Skeletal muscle cell (primary cell): ENCODE measurements around the gene CELSR1.

Experiments used
- DNase-seq: peaks from one replicate; pipeline ENCODE4 v3.0.0-alpha.2; 2010; ENCODE audit warnings: low read depth
- H3K4me3 ChIP-seq: 2 replicates; pipeline ENCODE4 v1.5.1; 2011; ENCODE audit warnings: low read depth, mild to moderate bottlenecking, control low read depth, low read length, moderate library complexity

Gene CELSR1

DNA sequence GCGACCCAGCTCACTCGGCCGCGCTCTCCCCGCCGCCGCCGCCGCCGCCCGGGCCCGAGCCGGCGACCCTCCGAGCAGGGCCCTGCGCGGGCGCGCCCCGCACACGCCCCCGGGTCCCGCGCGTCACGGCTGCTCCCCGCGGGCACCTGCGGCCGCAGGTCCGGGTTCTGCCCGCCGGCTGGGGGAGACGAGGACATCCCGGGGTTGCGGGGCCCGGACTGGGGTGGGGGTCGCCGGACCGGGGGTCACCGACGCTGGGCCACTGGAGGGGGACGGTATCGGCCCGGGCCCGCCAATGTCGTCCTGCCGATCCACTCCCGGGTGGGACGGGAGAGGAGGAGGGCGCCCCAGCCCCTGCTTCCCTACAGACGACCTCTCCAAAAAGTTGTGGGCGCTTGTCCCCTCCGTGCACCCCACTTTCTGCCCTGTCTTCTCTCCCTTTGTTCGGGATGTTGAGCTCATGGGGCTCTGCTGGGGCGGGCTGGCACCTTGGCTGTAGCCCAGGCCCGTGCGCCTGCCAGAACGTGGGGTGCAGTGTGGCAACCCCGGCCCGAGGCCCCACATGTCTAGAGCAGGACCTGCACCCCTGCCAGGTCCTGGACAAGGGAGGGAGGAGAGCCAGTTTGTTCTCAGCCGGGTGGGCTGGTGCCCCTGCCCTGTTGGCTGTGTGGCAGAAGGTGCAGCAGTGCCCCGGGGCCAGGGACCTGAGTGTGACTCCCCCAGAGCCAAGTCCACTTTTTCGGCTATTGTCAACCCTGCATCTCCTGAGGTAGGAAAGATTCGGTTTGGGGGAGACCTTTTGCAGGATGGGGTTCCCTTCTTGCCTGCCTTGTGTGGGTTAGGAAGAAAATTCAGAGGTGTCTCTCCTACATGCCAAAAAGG is 40.2 kb upstream of the CELSR1 start:
- H3K4me3 ChIP-seq, result peak overlapping the region; percentile 62
- no peak for DNase-seq

- no peak for DNase-seq
- peak overlapping the region; percentile 62 for H3K4me3 ChIP-seq
Measured at GRCh38 chr22:46576556-46577367, 39.3 kb upstream of the CELSR1 start.

DNA sequence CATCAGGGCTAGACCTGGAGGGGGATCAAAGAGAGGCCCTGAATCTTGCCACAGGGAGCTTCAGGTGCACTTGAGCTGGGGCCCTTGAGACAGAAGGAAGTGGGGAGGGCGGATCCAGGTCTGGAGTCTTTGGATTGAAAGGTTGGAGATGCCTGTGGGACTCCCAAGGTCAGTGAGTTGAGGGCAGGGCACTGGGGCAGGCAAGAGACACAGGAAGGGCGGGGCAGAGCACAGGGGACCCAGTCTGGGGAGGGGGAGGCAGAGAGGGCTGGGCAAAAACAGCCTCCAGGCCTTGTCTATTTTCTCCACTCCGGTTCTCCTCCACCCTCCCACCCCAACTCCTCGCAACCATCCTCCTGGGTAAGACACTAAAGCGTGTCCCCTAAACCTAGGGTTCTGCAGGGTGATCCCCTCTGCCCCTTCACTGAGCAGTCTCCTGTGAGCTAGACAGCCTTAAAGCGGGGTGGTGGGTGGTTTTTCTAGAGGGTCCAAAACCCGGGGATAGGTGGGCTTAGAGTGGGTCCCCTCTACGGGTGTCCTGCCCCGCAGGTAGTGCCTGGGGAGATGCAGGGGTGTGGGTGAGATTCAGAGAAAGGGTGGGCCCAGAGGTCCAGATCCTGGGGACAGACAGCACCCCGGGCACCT is 38.6 kb upstream of the CELSR1 start:
- no peak for DNase-seq
- peak overlapping the region; percentile 56 for H3K4me3 ChIP-seq

DNA sequence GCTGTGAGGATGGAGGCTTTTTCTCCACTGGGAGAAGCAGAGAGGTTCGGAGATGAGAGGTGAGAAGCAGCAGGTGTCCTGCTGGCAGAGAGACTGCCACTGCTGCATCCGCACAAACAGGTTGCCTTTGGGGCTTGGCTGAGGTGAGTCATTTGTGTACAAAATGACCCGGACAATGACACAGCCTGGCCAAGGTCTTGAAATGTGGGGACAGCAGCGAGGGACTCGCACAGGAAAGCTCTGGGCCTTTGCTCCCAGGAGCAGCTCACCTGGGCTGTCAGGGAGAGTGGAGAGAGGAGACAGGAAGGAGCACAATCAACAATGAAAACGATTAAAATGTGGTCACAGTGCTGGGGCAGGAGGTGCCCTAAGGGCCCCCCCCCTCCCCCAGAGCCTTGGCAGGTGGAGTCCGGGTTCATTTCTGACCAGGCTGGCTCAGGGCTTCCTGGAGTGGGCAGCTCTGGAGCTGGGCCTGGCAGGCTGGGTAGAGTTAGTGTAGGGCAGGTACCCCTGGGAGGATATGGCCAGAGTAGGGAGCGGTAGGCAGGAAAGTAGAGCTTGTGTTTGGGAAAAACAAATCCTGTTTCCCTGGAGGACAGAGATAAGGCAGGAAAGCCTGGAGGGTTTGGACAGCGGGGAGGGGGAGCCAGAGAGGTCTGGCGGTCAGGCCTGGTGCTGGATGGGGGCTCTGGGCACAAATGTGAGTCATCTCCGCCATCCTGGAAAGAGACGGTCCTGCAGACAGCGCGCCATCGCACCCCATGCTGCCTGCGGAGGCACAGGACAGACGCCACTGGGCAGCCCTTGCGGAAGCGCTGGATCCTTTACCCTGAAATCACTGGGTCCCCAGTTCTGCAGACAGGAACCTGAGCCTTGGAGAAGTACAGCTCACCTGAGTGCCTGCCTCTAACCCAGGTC is 37.8 kb upstream of the CELSR1 start:
- no peak for DNase-seq
- no peak overlapping the region for H3K4me3 ChIP-seq

DNA sequence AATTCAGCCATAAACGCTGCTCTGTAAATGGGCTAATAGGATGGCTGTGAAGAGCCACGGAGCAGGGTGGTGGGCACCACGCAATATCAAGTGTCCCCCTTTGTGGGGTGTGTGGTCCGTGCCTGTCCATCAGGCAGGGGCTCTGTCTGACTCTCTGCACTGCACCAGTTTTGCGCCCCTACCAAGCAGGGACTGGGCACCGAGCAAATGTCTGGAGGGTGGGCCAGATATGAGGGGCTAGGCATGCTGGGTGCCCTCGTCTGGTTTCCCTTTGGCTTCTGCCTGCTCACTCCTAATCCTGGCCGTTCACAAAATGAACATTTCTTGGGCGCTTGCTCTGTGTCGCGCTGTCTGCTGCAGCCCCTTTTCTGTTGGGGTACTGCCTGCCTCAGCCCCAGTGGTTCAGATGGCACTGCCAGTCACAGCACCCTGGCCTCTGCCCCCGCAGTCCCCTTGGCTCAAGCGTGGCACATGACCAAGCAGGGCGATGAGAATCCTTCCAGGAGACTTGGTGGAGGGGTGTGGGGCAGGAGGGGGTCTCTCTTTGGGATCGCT is 37.1 kb upstream of the CELSR1 start:
- no peak for DNase-seq
- H3K4me3 ChIP-seq, result no peak overlapping the region

DNA sequence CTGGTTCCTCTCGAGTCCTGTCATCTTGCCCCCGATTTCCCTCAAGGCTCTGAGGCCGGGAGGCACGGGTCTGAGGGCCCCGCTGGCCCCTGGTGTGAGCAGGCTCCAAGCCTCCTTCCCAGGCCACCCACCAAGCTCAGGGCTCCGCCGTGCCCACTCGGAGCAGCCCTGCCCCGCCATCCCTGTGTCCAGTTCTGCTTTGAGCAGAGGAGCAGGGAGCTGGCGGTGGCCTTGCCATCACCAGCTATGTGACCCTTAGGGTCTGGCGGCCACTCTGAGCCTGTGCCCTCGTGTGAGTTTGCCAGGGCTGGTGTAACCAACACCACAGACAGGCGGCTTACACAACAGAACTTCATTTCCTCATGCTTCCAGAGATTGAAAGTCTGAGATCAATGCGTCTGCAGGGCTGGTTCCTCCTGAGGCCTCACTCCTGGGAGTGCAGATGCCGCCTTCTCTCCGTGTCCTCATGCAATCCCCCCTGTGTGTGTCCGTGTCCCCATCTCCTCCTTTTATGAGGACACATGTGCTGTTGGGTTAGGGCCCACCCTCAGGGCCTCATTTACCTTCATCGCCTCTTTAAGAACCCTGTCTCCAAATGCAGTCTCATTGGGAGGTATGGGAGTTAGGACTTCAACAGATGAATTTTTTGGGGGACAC is 36.5 kb upstream of the CELSR1 start:
- no peak for DNase-seq
- H3K4me3 ChIP-seq, result no peak overlapping the region

GRCh38 chr22:46572911-46573780 is 35.7 kb upstream of the CELSR1 start:
- no peak overlapping the region for H3K4me3 ChIP-seq
- DNase-seq, result no peak

DNA sequence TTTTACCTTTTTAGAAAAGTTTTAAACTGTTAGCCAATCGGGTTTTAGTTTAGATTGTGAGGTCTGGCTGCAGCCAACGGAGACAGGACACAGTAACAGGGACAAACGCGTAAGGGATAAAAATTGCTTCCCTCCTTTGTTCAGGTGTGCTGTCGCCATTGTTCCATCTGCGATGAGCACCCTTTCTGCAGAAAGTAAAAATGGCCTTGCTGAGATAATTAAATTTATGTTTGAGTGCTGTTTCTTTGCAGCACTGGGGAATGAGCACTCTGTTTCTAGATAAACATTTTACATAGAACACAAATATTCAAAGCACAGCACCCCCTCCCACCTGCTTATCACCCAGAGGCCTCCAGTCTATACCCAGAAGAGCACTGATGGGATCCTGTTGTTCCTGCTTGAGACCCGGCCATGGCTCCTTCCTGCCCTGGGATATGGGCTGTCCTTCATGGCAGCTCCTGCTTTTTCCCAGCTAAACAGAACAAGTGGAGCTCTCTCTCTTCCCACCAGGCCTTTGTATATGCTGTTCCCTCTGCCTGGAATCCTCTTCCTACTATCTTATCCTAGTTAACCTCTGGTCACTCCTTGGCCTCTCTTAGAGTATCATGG is 34.3 kb upstream of the CELSR1 start:
- no peak for DNase-seq
- no peak overlapping the region for H3K4me3 ChIP-seq

GRCh38 chr22:46569848-46570695 is 32.7 kb upstream of the CELSR1 start:
- H3K4me3 ChIP-seq, result no peak overlapping the region
- no peak for DNase-seq

- DNase-seq, result no peak
- no peak overlapping the region for H3K4me3 ChIP-seq
Measured at GRCh38 chr22:46569055-46569847, 31.8 kb upstream of the CELSR1 start.

GRCh38 chr22:46568102-46568809 is 30.8 kb upstream of the CELSR1 start:
- DNase-seq, result no peak
- no peak overlapping the region for H3K4me3 ChIP-seq

GRCh38 chr22:46567471-46567870 is 30.1 kb upstream of the CELSR1 start:
- no peak for DNase-seq
- no peak overlapping the region for H3K4me3 ChIP-seq

DNA sequence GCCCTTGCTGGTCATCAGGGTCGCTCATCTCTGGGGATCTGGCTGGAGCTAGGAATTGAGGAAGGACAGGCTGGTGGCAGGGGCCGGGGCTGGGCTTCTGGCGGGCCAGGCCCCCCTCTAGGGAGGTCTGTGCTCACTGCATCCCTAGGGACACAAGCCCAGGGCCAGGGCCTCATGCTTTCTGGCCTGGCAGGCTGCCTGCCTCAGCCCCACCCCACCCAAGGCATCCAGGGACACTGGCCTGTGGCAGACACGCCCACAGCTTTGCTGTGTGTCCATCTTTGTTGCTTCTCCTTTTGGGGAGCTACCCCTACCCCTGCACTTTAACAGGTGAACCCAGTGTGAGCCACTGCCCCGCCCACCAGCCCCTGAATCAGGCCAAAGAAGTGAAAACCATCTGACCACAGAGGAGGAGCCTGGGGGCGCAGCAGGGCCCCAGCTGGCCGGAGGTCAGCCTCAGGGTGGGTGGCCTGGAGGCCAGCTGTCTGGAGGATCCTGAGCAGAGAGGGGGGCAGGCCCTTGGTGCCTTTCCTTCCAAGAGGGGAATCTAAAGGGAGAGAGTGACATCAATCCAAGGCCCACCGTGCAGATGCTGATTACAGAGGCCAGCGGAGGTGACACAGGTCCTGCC is 26.8 kb upstream of the CELSR1 start:
- no peak for DNase-seq

GRCh38 chr22:46563381-46564083 is 26.1 kb upstream of the CELSR1 start:
- no peak overlapping the region for H3K4me3 ChIP-seq
- no peak for DNase-seq

More for the DNA sequence above, 26.8 kb upstream of the CELSR1 start:
- H3K4me3 ChIP-seq, result no peak overlapping the region
